ENCODE results near the gene THADA.

Gene THADA

DNA sequence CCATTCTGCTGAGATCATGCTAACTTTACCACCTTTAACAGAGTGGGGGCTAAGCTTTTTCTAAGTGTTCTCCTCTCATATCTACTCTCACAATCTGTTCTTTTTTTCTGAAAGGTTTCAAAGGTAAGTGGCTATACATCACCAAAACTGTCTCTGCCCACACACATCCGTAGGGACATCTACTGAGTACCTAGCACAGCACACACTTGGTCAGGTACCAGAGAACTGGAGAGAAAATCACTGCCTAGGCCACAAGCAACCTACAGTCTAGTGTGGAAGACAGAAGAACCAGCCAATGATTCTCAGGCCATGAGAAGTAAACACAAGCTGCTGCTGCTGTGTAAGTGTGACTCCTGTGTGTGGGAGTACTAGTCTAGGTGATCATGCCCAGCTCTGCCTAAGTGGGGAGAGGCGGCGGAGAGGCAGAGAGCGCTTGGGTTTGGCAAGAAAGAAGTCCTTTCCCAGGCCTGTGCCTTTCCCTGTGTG is 193.3 kb downstream of the THADA start:
- TF ChIP-seq CTCF (IDR thresholded peaks at IDR 0.05; ENCODE audit: insufficient read depth, low read length) (no peak), SPI1 (IDR thresholded peaks at IDR 0.05; ENCODE audit: borderline replicate concordance, low read depth) (no peak), POLR2AphosphoS5 (IDR thresholded peaks at IDR 0.05; ENCODE audit: low read depth) (no peak)
- TF ChIP-seq, protein P1, sequence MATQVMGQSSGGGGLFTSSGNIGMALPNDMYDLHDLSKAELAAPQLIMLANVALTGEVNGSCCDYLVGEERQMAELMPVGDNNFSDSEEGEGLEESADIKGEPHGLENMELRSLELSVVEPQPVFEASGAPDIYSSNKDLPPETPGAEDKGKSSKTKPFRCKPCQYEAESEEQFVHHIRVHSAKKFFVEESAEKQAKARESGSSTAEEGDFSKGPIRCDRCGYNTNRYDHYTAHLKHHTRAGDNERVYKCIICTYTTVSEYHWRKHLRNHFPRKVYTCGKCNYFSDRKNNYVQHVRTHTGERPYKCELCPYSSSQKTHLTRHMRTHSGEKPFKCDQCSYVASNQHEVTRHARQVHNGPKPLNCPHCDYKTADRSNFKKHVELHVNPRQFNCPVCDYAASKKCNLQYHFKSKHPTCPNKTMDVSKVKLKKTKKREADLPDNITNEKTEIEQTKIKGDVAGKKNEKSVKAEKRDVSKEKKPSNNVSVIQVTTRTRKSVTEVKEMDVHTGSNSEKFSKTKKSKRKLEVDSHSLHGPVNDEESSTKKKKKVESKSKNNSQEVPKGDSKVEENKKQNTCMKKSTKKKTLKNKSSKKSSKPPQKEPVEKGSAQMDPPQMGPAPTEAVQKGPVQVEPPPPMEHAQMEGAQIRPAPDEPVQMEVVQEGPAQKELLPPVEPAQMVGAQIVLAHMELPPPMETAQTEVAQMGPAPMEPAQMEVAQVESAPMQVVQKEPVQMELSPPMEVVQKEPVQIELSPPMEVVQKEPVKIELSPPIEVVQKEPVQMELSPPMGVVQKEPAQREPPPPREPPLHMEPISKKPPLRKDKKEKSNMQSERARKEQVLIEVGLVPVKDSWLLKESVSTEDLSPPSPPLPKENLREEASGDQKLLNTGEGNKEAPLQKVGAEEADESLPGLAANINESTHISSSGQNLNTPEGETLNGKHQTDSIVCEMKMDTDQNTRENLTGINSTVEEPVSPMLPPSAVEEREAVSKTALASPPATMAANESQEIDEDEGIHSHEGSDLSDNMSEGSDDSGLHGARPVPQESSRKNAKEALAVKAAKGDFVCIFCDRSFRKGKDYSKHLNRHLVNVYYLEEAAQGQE (IDR thresholded peaks at IDR 0.05; ENCODE audit: insufficient replicate concordance, low read depth): no peak
- DNase-seq (ENCODE audit: low read depth in 1 of 2, low spot score in 1 of 2): no peak
- Histone ChIP-seq H3K27ac (replicated peaks) (no peak overlapping the region), H3K27me3 (ENCODE audit: insufficient read depth, poor library complexity, severe bottlenecking) (no peaks in the 10 kb centered on the region), H3K4me3 (replicated peaks; ENCODE audit: insufficient read depth, low read length) (no peak overlapping the region)

DNA sequence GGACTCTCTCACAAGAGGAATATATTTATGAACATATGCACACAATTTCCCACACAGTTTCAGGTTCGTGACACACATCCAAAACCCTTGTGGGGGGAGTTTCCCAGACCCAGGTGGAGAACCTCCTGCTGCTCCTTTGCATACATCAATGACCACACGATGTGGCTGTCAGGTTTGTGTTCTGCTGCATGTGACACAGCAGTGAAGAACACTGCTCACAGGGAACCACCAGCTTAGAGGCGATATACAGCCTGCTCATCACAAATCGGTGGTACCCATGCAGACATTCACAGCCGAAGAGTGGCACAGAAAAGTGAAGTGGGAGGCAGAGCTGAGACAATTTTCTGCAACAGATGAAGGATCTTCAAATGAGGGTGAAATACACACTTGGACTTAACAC is 193.8 kb downstream of the THADA start:
- no peak overlapping the region for H3K27ac ChIP-seq (replicated peaks)
- H3K4me3 ChIP-seq (replicated peaks; ENCODE audit: insufficient read depth, low read length): no peak overlapping the region
- DNase-seq (ENCODE audit: low read depth in 1 of 2, low spot score in 1 of 2): no peak
- TF ChIP-seq CTCF (IDR thresholded peaks at IDR 0.05; ENCODE audit: insufficient read depth, low read length): no peak
- TF ChIP-seq GABPA (IDR thresholded peaks at IDR 0.05; ENCODE audit: low read depth): no peak
- TF ChIP-seq POLR2AphosphoS5 (IDR thresholded peaks at IDR 0.05; ENCODE audit: low read depth): no peak
- TF ChIP-seq SPI1 (IDR thresholded peaks at IDR 0.05; ENCODE audit: borderline replicate concordance, low read depth): no peak
- TF ChIP-seq, protein P1 (IDR thresholded peaks at IDR 0.05; ENCODE audit: insufficient replicate concordance, low read depth): no peak
- no peaks in the 10 kb centered on the region for H3K27me3 ChIP-seq (ENCODE audit: insufficient read depth, poor library complexity, severe bottlenecking)

GRCh38 chr2:43400508-43400907 is 195.3 kb downstream of the THADA start:
- no peak for DNase-seq (ENCODE audit: low read depth in 1 of 2, low spot score in 1 of 2)
- Histone ChIP-seq H3K27ac (replicated peaks) (no peak overlapping the region), H3K27me3 (ENCODE audit: insufficient read depth, poor library complexity, severe bottlenecking) (no peaks in the 10 kb centered on the region), H3K4me3 (replicated peaks; ENCODE audit: insufficient read depth, low read length) (no peak overlapping the region)
- no peak for TF ChIP-seq SPI1 (IDR thresholded peaks at IDR 0.05; ENCODE audit: borderline replicate concordance, low read depth)
- no peak for TF ChIP-seq GABPA (IDR thresholded peaks at IDR 0.05; ENCODE audit: low read depth)
- TF ChIP-seq POLR2AphosphoS5 (IDR thresholded peaks at IDR 0.05; ENCODE audit: low read depth): no peak
- TF ChIP-seq CTCF (IDR thresholded peaks at IDR 0.05; ENCODE audit: insufficient read depth, low read length): no peak
- TF ChIP-seq, protein P1 (IDR thresholded peaks at IDR 0.05; ENCODE audit: insufficient replicate concordance, low read depth): no peak

All from HL-60 (cell line).